Aorta (tissue), 5 donors: ENCODE measurements around the gene EEF2K. TPM values are rescaled to one million over a fixed set of nuclear protein-coding genes. Genes with fewer than 3 reads are reported as not detected.
"Not testable (repeated sequence)": the region's sequence is repeated elsewhere in the genome, so short reads cannot be mapped to it uniquely, and the experiment has no call there.

ENCODE experiments used
- ATAC-seq: fragments of 200-7000 bp; cut with Tn5 transposase; one replicate; pipeline ENCODE4 v1.9.1; 2022; ENCODE audit warnings: moderate library complexity; ENCODE audit not compliant: low FRiP score
- DNase-seq, 2 donors: peaks; one replicate each; pipeline ENCODE4 v3.0.0-alpha.2; 2020
- H3K27ac ChIP-seq, 2 donors: one replicate each; pipeline ENCODE4 v1.5.1; 2013; ENCODE audit warnings: low read length in 2 of 2, mild to moderate bottlenecking in 2 of 2, moderate library complexity in 2 of 2, control low read depth in 1 of 2, inconsistent platforms in 1 of 2, low read depth in 1 of 2
- H3K27me3 ChIP-seq, 2 donors: one replicate each; pipeline ENCODE4 v1.6.1; 2013; ENCODE audit warnings: control low read depth in 1 of 2, low read length in 1 of 2, mild to moderate bottlenecking in 1 of 2, moderate library complexity in 1 of 2; ENCODE audit not compliant: insufficient read depth in 2 of 2, control insufficient read depth in 1 of 2
- H3K36me3 ChIP-seq, 2 donors: one replicate each; pipeline ENCODE4 v1.6.1; 2013; ENCODE audit warnings: control low read depth in 1 of 2, low read length in 1 of 2, mild to moderate bottlenecking in 1 of 2; ENCODE audit not compliant: insufficient read depth in 2 of 2, control insufficient read depth in 1 of 2
- H3K4me1 ChIP-seq, 2 donors: one replicate each; pipeline ENCODE4 v1.6.1; 2013; ENCODE audit warnings: low read length in 2 of 2, control low read depth in 1 of 2, mild to moderate bottlenecking in 1 of 2, moderate library complexity in 1 of 2; ENCODE audit not compliant: insufficient read depth in 2 of 2, control insufficient read depth in 1 of 2
- H3K4me3 ChIP-seq, 2 donors: one replicate each; pipeline ENCODE4 v1.5.1; 2013; ENCODE audit warnings: low read length in 2 of 2, control low read depth in 1 of 2, mild to moderate bottlenecking in 1 of 2
- H3K9me3 ChIP-seq: one replicate; pipeline ENCODE4 v1.6.1; 2013; ENCODE audit warnings: mild to moderate bottlenecking, low read length; ENCODE audit not compliant: control insufficient read depth
- WGBS, 2 donors: extraction: QIAGEN DNeasy Blood & Tissue Kit; methylation state at CpG; one replicate each; pipeline ENCODE4 v1.1.7; 2013; 5-methylcytosine and 5-hydroxymethylcytosine counted together
- intact Hi-C, 2 donors: fragments of 100-400 bp; cut with DNase I; formaldehyde crosslinking; loops; one replicate each; pipeline versions ENCODE4 v1.14.2 to v1.15.0; 2022
- polyA plus RNA-seq, 2 donors: library from polyadenylated mRNA; stranded (reverse); fragments of 200-250 nt; gene quantifications; one replicate each; pipeline ENCODE4 v1.2.3, GENCODE V29; 2013
- total RNA-seq, 2 donors: library from RNA; stranded (reverse); fragmentation: NEBNext Ultra II Directional; extraction: Animal tissue kit (Norgen Biotek cat#: 25700); gene quantifications; one replicate each; pipeline ENCODE4 v1.2.1, GENCODE V29; 2021
- donor health status: healthy with polysubstance abuse.
- donor health status: Bipolar disorder and iron deficiency.
- donor health status: DM: no; HTN: no; CAD: no.
- donor health status: DM: no; HTN: no; CAD: no.
- donor health status: DM: yes; HTN: yes; CAD: no.

Gene EEF2K
- total and polyA plus RNA-seq, 4 donors, result 9.3 to 56.3 (median 26.3) TPM

GRCh38 chr16:22172642-22173041 lies 33.4 kb upstream of the EEF2K start:
- H3K27me3 ChIP-seq, H3K9me3 ChIP-seq, H3K36me3 ChIP-seq, DNase-seq, H3K4me3 ChIP-seq, H3K27ac ChIP-seq, ATAC-seq, intact Hi-C loops, H3K4me1 ChIP-seq: not testable (repeated sequence)
- 90 to 91% methylated on average over 1 of the region's 1 CpG for WGBS, 2 donors

- intact Hi-C loops, result no loop called here
- 76% methylated on average over 9 of the region's 9 CpGs for WGBS, 2 donors
- ATAC-seq, result no peak
- no peak overlapping the region for H3K27ac ChIP-seq
- no peaks in the 10 kb centered on the region for H3K4me1 ChIP-seq
- DNase-seq, result no peak
- H3K9me3 ChIP-seq, result no peaks in the 10 kb centered on the region
- H3K4me3 ChIP-seq, result no peak overlapping the region
- no peaks in the 10 kb centered on the region for H3K27me3 ChIP-seq
- H3K36me3 ChIP-seq, result no peaks in the 10 kb centered on the region
These were observed 31.4 kb upstream of the EEF2K start for GRCh38 chr16:22174642-22175041.

GRCh38 chr16:22177968-22178930 lies 27.8 kb upstream of the EEF2K start:
- WGBS, 2 donors, result 75 to 81% methylated on average over 18 of the region's 18 CpGs

GRCh38 chr16:22181426-22181825 lies 24.7 kb upstream of the EEF2K start:
- Histone ChIP-seq H3K27ac (no peak overlapping the region), H3K4me1 (no peaks in the 10 kb centered on the region), H3K27me3 (no peaks in the 10 kb centered on the region), H3K9me3 (no peaks in the 10 kb centered on the region), H3K36me3 (no peaks in the 10 kb centered on the region), H3K4me3 (no peak overlapping the region)
- no peak for ATAC-seq
- no peak for DNase-seq
- 87 to 89% methylated on average over 11 of the region's 11 CpGs for whole genome bisulfite sequencing, 2 donors
- intact Hi-C loops, result loop anchor here in 1 of 2 donors (10.0 kb wide), 1 partner anchor 577 kb away; no protein-coding TSS in a partner anchor

More at GRCh38 chr16:22177968-22178930, 27.8 kb upstream of the EEF2K start:
- intact Hi-C loops, result no loop called here
- H3K27ac ChIP-seq, result no peak overlapping the region
- H3K4me1 ChIP-seq, result no peaks in the 10 kb centered on the region
- no peak overlapping the region for H3K4me3 ChIP-seq
- H3K36me3 ChIP-seq, result no peaks in the 10 kb centered on the region
- DNase-seq, result peak in 1 of 2 donors; percentile 52
- H3K9me3 ChIP-seq, result no peaks in the 10 kb centered on the region
- no peak for ATAC-seq
- no peaks in the 10 kb centered on the region for H3K27me3 ChIP-seq

- intact Hi-C loops, result loop anchor here in 1 of 2 donors (10.0 kb wide), 1 partner anchor 577 kb away; no protein-coding TSS in a partner anchor
- no peaks in the 10 kb centered on the region for H3K36me3 ChIP-seq
- H3K9me3 ChIP-seq, result no peaks in the 10 kb centered on the region
- H3K4me3 ChIP-seq, result no peak overlapping the region
- no peak overlapping the region for H3K27ac ChIP-seq
- WGBS, 2 donors, result 83 to 85% methylated on average over 7 of the region's 7 CpGs
- no peak for ATAC-seq
- DNase-seq, result no peak
- no peaks in the 10 kb centered on the region for H3K27me3 ChIP-seq
- H3K4me1 ChIP-seq, result no peaks in the 10 kb centered on the region
These were observed 24.2 kb upstream of the EEF2K start for GRCh38 chr16:22181843-22182242.

- intact Hi-C loops, result loop anchor here in 1 of 2 donors (10.0 kb wide), 1 partner anchor 579 kb away; no protein-coding TSS in a partner anchor
- H3K27ac ChIP-seq, result no peak overlapping the region
- no peaks in the 10 kb centered on the region for H3K27me3 ChIP-seq
- no peak for ATAC-seq
- H3K9me3 ChIP-seq, result no peaks in the 10 kb centered on the region
- no peaks in the 10 kb centered on the region for H3K4me1 ChIP-seq
- no peak for DNase-seq
- H3K36me3 ChIP-seq, result no peaks in the 10 kb centered on the region
- H3K4me3 ChIP-seq, result no peak overlapping the region
- WGBS, 2 donors, result 52 to 61% methylated on average over 5 of the region's 5 CpGs
These were observed 22.7 kb upstream of the EEF2K start for GRCh38 chr16:22183335-22183734.

- no peak for ATAC-seq
- H3K9me3 ChIP-seq, result no peaks in the 10 kb centered on the region
- DNase-seq, result peak in 1 of 2 donors; percentile 55
- intact Hi-C loops, result loop anchor here in 1 of 2 donors (10.0 kb wide), 1 partner anchor 579 kb away; no protein-coding TSS in a partner anchor
- no peaks in the 10 kb centered on the region for H3K4me1 ChIP-seq
- H3K36me3 ChIP-seq, result no peaks in the 10 kb centered on the region
- WGBS, 2 donors, result 84 to 89% methylated on average over 11 of the region's 11 CpGs
- no peaks in the 10 kb centered on the region for H3K27me3 ChIP-seq
- no peak overlapping the region for H3K4me3 ChIP-seq
- no peak overlapping the region for H3K27ac ChIP-seq
These were observed 22.0 kb upstream of the EEF2K start for GRCh38 chr16:22183901-22184614.

GRCh38 chr16:22184615-22184968 lies 21.5 kb upstream of the EEF2K start:
- no peaks in the 10 kb centered on the region for H3K36me3 ChIP-seq
- 89 to 91% methylated on average over 6 of the region's 6 CpGs for WGBS, 2 donors
- no peak overlapping the region for H3K4me3 ChIP-seq
- H3K9me3 ChIP-seq, result no peaks in the 10 kb centered on the region
- H3K4me1 ChIP-seq, result no peaks in the 10 kb centered on the region
- H3K27ac ChIP-seq, result no peak overlapping the region
- DNase-seq (no peak), ATAC-seq (no peak)
- no peaks in the 10 kb centered on the region for H3K27me3 ChIP-seq
- intact Hi-C loops, result loop anchor here in 1 of 2 donors (10.0 kb wide), 1 partner anchor 580 kb away; no protein-coding TSS in a partner anchor
